NCI-H2227 treated with DMSO at 0.1 percent for 48 hours (cell line): Measurements from ENCODE around the gene SOX12.

Experiments
- DNase-seq: peaks from one replicate; lab custom pipeline; 2025; lab: John Stamatoyannopoulos, UW

SOX12 gene

DNA sequence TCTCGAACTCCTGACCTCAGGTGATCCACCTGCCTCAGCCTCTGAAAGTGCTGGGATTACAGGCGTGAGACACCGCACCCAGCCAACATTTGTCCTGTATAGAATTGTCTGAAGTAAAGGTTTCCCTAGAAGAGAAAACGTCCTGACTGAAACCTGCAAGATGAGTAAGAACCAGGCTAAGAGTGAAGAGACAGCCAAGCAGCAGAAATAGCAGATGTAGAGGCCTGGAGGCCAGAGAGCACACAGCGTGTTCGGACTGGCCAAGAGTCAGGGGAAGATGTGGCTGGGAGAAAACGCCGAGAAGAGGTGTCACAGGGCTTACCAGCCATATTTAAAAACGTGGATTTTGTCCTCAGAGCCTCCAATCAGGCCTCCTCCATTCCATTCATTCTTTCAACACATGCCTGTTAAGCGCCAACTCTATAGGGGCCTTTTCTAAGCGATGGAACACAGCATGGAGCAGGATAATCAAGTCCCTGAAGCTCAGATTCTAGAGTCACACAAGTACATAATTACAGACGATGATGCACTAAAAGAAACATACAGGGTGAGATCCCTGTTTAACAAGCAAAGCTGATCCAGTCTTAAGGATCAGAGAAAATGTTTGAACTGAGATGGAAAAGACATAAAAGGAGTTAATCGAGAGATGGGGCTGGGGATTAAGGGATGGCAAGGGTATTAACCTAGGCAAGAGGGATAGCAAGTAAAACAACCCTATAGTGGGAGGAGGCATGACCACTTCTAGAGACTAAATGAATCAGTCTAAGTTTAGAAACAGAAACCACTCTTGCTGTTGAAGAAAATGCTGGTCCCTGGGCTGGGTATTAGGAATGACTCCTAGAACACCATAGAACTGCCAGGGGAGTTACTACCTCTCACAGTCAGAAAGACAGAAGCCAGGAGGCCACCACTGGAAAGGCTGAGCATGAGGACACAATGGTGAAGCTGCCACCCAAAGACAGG is 23.2 kb upstream of the SOX12 start:
- peak; percentile 74 for DNase-seq

DNA sequence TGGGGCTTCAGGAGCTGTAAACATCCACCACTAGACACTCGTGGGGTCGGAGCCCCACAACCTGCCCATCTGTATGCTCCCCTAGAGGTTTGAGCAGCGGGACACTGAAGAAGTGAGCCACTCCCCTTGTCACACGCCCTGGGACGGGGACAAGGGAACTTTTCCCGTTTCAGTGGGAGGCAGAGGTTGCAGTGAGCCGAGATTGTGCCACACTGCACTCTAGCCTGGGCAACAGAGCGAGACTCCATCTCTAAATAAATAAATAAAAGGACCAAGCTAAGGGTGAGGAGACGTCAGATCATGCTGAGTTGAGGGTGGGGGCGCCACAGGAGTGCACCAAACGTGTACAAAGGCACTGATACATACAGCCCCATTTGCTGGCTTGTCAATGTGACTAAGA is 19.6 kb upstream of the SOX12 start:
- DNase-seq, result no peak

DNA sequence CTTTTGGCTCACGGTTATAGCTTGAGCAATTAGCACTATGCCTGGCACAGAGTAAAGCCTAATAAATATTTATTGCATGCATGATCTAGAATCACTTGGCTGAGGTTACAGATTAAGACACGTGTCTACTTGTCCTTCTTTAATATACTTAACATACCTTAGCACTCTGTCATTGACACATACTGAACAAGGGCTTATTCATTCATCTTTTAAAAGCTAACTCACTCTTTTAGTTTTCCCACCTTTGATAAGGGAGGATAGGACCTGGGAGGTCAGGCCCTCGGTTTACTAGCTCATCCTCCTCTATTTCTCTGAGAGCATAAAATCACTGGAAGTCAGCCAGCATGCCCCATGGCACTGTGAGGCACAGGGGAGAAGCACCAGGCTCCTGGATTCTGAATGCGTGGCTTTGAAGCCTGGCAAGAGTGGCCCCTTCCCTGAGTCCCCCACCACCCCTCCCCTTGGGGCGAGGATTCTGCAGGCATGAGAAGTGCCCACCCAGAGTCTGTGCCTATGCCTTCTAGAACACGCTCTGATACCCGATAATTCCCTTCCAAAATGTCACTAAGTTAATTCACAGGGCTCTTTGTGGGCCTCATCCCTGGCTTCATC is 16.8 kb upstream of the SOX12 start:
- DNase-seq, result no peak

DNA sequence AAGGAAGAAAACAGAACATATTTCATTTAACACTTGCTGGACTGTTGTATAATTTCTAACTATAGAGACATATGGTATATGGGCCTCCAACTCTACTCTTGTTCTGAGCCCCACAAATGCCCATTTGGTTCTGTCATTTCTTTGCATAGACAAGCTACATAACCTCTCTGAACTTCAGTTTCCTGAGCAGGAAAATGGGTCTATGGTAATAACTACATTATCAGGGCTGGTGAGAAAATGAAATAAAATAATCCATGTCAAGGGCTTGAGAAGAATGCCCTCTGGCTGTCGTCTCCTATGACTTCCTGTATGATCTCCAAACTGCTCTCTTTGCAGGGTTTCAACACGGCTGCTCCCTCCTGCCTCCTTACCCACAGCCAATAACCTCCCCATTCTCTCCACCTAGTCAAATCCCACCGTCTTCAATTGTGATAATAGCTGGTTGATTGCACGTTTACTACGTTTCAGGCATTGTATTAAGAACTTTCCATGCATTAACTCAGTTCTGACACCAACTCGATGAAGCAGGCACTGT is 16.0 kb upstream of the SOX12 start:
- DNase-seq, result peak; percentile 64

GRCh38 chr20:309841-310644 is 15.3 kb upstream of the SOX12 start:
- DNase-seq, result peak; percentile 98

GRCh38 chr20:310645-311044 is 14.7 kb upstream of the SOX12 start:
- DNase-seq, result no peak

- no peak for DNase-seq
These were observed 13.7 kb upstream of the SOX12 start for GRCh38 chr20:311609-312008.

DNA sequence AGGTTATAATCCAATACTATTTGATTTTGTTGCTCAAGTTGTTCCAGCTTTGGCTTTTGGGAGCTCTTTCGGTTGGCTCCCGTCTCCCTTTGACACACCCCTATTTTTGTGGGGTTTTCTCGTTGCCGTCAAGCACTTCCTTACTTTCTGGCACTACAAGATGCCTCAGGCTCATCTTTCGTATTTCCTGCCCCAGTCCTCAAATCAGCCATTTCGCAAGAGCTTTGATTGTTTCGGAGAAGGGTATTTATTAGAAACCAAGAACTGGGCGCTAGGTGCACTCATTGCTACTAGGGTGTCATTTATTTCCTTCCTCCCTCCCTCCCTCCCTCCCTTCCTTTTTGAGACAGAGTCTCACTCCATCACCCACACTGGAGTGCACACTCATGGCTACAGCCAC is 13.3 kb upstream of the SOX12 start:
- no peak for DNase-seq

GRCh38 chr20:312866-313265 is 12.5 kb upstream of the SOX12 start:
- DNase-seq, result no peak

DNA sequence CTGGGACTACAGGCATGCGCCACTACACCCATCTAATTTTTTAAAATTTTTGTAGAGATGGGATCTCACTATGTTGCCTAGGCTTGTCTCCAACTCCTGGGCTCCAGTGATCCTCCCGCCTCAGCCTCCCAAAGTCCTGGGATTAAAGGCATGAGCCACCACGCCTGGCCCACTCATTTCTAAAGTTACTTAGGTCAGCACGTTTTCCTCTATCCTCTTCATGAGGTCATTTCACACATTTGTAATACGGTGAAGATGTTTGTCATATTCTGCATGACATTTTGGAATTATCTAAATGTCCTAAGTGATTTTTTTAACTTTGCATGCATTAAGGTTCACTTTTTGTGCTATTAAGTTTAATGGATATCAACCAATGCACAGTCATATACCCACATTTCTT is 11.9 kb upstream of the SOX12 start:
- DNase-seq, result no peak

DNA sequence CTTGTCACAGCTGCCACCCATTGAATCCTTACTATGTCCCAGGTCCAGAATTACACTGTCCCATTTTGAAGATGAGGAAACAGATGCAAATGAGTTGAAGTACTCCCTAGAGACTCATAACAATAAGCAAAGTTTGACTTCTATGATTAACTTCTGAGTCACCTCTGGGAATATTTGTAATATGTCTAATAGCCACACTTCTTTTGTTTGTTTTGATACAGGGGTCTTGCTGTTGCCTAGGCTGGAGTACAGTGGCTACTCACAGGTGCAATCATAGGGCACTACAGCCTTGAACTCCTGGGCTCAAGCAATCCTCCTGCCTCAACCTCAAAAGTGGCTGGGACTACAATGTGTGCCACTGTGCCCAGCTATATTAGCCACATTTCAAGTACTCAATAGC is 11.4 kb upstream of the SOX12 start:
- DNase-seq, result no peak

- no peak for DNase-seq
These were observed 8.9 kb upstream of the SOX12 start for GRCh38 chr20:316316-317068.

- DNase-seq, result peak; percentile 91
These were observed 941 bp upstream of the SOX12 start for GRCh38 chr20:324177-325044.

DNA sequence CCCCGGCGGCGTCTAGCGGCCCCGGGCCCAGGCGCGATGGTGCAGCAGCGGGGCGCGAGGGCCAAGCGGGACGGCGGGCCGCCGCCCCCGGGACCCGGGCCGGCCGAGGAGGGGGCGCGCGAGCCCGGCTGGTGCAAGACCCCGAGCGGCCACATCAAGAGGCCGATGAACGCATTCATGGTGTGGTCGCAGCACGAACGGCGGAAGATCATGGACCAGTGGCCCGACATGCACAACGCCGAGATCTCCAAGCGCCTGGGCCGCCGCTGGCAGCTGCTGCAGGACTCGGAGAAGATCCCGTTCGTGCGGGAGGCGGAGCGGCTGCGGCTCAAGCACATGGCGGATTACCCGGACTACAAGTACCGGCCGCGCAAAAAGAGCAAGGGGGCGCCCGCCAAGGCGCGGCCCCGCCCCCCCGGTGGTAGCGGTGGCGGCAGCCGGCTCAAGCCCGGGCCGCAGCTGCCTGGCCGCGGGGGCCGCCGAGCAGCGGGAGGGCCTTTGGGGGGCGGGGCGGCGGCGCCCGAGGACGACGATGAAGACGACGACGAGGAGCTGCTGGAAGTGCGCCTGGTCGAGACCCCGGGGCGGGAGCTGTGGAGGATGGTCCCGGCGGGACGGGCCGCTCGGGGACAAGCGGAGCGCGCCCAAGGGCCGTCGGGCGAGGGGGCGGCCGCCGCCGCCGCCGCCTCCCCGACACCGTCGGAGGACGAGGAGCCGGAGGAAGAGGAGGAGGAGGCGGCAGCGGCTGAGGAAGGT is 715 bp downstream of the SOX12 start:
- peak; percentile 30 for DNase-seq

GRCh38 chr20:326645-327185 is 1.4 kb downstream of the SOX12 start:
- DNase-seq, result no peak

GRCh38 chr20:327186-328026 is 2.1 kb downstream of the SOX12 start:
- peak; percentile 94 for DNase-seq

GRCh38 chr20:328027-328974 is 2.9 kb downstream of the SOX12 start:
- no peak for DNase-seq
